ENCODE results near the gene MTREX.

The MTREX gene

GRCh38 chr5:55467862-55468551 lies 160.2 kb downstream of the MTREX start:
- DNase-seq (ENCODE audit: low read depth in 2 of 3, low spot score in 1 of 3): no peak

- DNase-seq (ENCODE audit: low read depth in 2 of 3, low spot score in 1 of 3): no peak
These were observed 162.1 kb downstream of the MTREX start for GRCh38 chr5:55469839-55470238.

GRCh38 chr5:55470282-55470681 lies 162.5 kb downstream of the MTREX start:
- DNase-seq (ENCODE audit: low read depth in 2 of 3, low spot score in 1 of 3): no peak

GRCh38 chr5:55471468-55471867 lies 163.7 kb downstream of the MTREX start:
- DNase-seq (ENCODE audit: low read depth in 2 of 3, low spot score in 1 of 3): no peak

GRCh38 chr5:55472642-55473041 lies 164.9 kb downstream of the MTREX start:
- DNase-seq (ENCODE audit: low read depth in 2 of 3, low spot score in 1 of 3): no peak
